ENCODE results near the gene NCKAP5. TPM values are rescaled to one million over a fixed set of nuclear protein-coding genes. Genes with fewer than 3 reads are reported as not detected.
"Not testable (repeated sequence)": the region's sequence is repeated elsewhere in the genome, so short reads cannot be mapped to it uniquely, and the experiment has no call there.

The NCKAP5 gene
- total and polyA plus RNA-seq, 8 donors = 0.23 to 1.5 (median 0.44) TPM

DNA sequence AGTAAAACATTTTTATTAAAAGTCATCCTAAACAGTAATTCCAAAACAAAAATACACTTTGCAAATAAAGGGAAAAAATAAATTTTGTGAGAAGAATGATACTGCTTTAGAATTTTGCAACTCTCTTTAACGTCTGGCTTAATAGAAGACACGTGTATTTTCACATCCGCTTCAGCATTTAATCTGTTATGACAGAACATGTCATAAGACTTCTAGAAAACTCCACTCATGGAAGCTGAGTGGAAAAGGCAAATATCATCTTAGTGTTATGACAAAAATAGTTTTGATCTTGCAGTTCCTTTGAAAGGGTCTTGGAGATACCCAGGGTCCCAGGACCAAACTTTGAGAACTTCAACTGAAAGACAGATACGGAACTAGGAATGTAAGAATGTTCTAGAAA lies 350.1 kb downstream of the NCKAP5 start:
- no peak for ATAC-seq

DNA sequence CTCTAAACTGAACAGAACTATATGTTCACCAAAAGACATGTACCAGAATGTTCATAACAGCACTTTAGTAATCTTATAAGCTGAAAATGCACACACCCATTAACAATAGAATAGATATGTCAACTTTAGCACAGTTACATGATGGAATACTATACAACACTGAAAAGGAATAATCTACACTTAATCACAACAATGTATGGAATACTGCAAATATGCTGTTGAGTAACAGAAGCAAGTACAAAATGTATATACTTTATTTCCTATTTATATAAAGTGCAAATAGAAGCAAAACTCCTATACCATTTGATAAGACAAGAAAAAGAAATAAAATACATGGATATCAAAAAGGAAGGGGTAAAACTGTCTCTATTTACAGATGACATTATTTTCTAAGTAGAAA lies 352.8 kb downstream of the NCKAP5 start:
- Histone ChIP-seq H3K36me3 (no peaks in the 10 kb centered on the region), H3K27ac (no peak overlapping the region), H3K4me3 (no peak overlapping the region), H3K27me3 (peaks cover 0 to 7% (median 0%) of the 10 kb centered on the region in 4 donors), H3K4me1 (no peaks in the 10 kb centered on the region), H3K9me3 (peaks cover 0 to 3% (median 0%) of the 10 kb centered on the region in 4 donors)
- TF ChIP-seq, protein P1, sequence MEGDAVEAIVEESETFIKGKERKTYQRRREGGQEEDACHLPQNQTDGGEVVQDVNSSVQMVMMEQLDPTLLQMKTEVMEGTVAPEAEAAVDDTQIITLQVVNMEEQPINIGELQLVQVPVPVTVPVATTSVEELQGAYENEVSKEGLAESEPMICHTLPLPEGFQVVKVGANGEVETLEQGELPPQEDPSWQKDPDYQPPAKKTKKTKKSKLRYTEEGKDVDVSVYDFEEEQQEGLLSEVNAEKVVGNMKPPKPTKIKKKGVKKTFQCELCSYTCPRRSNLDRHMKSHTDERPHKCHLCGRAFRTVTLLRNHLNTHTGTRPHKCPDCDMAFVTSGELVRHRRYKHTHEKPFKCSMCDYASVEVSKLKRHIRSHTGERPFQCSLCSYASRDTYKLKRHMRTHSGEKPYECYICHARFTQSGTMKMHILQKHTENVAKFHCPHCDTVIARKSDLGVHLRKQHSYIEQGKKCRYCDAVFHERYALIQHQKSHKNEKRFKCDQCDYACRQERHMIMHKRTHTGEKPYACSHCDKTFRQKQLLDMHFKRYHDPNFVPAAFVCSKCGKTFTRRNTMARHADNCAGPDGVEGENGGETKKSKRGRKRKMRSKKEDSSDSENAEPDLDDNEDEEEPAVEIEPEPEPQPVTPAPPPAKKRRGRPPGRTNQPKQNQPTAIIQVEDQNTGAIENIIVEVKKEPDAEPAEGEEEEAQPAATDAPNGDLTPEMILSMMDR (IDR thresholded peaks at IDR 0.05) = no peak
- intact Hi-C loops (cut with DNase I) = no loop called here
- FAIRE-seq = no peak
- no peak for DNase-seq
- no peak for ATAC-seq

More for the DNA sequence above, 350.1 kb downstream of the NCKAP5 start:
- H3K4me1 ChIP-seq = no peaks in the 10 kb centered on the region
- no peaks in the 10 kb centered on the region for H3K36me3 ChIP-seq
- TF ChIP-seq, protein P1 (IDR thresholded peaks at IDR 0.05) = no peak
- 50 to 72% methylated on average over 4 of the region's 4 CpGs for WGBS, 2 donors
- no peak overlapping the region for H3K27ac ChIP-seq
- FAIRE-seq (no peak), DNase-seq (no peak)
- peaks cover 0 to 3% (median 0%) of the 10 kb centered on the region in 4 donors for H3K9me3 ChIP-seq
- peaks cover 0 to 7% (median 0%) of the 10 kb centered on the region in 4 donors for H3K27me3 ChIP-seq
- intact Hi-C loops (cut with DNase I) = no loop called here
- H3K4me3 ChIP-seq = no peak overlapping the region

DNA sequence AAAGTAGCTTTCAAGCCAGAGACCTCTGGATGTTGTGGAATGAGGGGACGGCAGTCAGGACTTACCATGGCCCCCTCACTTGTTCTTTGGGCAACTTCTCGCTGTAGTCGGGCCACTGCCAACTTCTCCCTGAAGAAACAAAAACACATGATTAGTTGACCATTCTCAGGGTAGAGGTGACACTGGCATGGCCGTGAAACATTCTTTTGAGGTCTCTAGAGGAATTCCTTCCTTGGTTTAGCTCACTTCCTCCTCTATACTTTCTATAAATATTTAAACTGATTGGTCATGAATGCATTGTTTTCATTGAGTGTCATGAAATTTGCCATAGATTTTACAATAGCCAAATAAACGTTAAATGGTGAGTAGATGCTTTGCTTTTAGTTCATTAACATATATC lies 354.6 kb downstream of the NCKAP5 start:
- no peak overlapping the region for H3K4me3 ChIP-seq
- H3K9me3 ChIP-seq = peaks cover 0 to 3% (median 0%) of the 10 kb centered on the region in 4 donors
- WGBS, 2 donors = 62 to 75% methylated on average over 5 of the region's 5 CpGs
- H3K4me1 ChIP-seq = no peaks in the 10 kb centered on the region
- no peak overlapping the region for H3K27ac ChIP-seq
- TF ChIP-seq, protein P1 (IDR thresholded peaks at IDR 0.05) = no peak
- DNase-seq (no peak), FAIRE-seq (no peak), ATAC-seq (no peak)
- H3K36me3 ChIP-seq = no peaks in the 10 kb centered on the region
- intact Hi-C loops (cut with DNase I) = no loop called here
- peaks cover 0 to 7% (median 0%) of the 10 kb centered on the region in 4 donors for H3K27me3 ChIP-seq

DNA sequence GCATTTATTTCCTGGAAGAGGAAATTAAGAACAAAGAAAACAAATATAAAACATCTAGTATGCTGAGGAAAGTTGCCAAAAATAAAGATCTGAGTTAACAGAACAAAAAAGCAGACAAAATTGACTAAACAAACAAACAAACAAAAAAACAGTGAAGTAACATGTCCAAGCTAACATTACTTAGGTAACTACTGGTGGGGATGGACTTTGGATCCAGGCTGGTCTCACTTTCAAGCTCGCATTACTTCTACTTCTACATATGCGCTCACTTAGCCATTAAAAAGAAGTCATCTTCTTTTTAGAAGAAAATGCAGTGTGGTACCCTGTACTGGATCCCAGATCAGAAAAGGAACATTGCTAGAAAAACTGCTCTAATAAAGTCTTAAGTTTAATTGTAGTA lies 358.9 kb downstream of the NCKAP5 start:
- FAIRE-seq (no peak), ATAC-seq (no peak), DNase-seq (no peak)
- Histone ChIP-seq H3K36me3 (no peaks in the 10 kb centered on the region), H3K27ac (no peak overlapping the region), H3K9me3 (no peaks in the 10 kb centered on the region), H3K27me3 (no peaks in the 10 kb centered on the region), H3K4me1 (no peaks in the 10 kb centered on the region), H3K4me3 (no peak overlapping the region)
- intact Hi-C loops (cut with DNase I) = no loop called here
- TF ChIP-seq, protein P1 (IDR thresholded peaks at IDR 0.05) = no peak
- WGBS, 2 donors = 95 to 98% methylated on average over 2 of the region's 2 CpGs

DNA sequence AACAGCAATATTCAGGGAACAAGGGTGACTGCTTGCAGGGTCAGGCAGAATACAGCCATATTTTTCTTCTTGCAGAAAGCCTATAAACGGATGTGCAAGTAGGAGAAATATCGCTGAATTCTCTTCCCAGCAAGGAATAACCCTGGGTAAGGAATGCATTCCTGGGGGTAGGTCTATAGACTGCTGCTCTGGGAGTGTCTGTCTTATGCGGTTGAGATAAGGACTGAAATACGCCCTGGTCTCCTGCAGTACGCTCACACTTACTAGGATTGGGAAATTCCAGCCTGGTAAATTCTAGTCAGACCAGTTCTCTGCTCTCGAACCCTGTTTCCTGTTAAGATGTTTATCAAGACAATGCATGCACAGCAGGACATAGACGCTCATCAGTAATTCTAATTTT lies 361.6 kb downstream of the NCKAP5 start:
- not testable (repeated sequence) for DNase-seq

More for the DNA sequence above, 361.6 kb downstream of the NCKAP5 start:
- ATAC-seq; H3K4me1 ChIP-seq; H3K27ac ChIP-seq; H3K36me3 ChIP-seq; FAIRE-seq; H3K27me3 ChIP-seq; H3K4me3 ChIP-seq; intact Hi-C loops (cut with DNase I); H3K9me3 ChIP-seq: not testable (repeated sequence)
- 80 to 86% methylated on average over 7 of the region's 7 CpGs for WGBS, 2 donors

All from pancreas (tissue), 10 donors.